Subcutaneous adipose tissue (tissue), 4 donors: ENCODE data around the gene SLFNL1. TPM values are rescaled to one million over a fixed set of nuclear protein-coding genes. Genes with fewer than 3 reads are reported as not detected.

Source experiments
- total RNA-seq, 4 donors: library from RNA; depleted of rRNA; stranded (reverse); fragments of >200 nt; gene quantifications; one replicate each; pipeline ENCODE4 v1.1.0, GENCODE V29; 2016
- TF ChIP-seq, protein P1 (sequence below): fragments of 450-650 bp; IDR thresholded peaks from one replicate; pipeline ENCODE4 v1.5.1; 2016; ENCODE audit warnings: low read depth, mild to moderate bottlenecking, control low read depth, antibody characterized with exemption, moderate library complexity

The SLFNL1 gene
- total RNA-seq, 4 donors from 2014 or later: 0.16 to 0.44 (median 0.18) TPM

DNA sequence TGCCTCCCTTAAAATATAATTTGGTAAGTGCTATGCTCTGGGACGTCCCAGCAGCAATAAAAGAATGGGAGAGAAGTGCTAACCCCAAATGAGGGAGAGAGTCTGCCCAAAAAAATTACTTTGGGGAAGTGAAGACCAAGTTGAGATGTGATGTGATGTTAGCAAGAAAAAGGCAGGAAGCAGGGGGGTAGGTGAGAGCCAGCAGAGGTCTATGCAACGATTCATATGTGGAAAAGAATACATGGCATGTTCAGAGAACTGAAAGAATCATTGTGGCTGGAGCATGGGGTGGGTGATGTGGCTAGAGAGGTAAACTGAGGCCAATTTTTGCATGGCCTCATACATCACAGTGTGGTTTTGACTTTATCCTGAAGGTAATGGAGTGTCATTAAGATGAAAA is 47.6 kb downstream of the SLFNL1 start:
- TF ChIP-seq, protein P1, sequence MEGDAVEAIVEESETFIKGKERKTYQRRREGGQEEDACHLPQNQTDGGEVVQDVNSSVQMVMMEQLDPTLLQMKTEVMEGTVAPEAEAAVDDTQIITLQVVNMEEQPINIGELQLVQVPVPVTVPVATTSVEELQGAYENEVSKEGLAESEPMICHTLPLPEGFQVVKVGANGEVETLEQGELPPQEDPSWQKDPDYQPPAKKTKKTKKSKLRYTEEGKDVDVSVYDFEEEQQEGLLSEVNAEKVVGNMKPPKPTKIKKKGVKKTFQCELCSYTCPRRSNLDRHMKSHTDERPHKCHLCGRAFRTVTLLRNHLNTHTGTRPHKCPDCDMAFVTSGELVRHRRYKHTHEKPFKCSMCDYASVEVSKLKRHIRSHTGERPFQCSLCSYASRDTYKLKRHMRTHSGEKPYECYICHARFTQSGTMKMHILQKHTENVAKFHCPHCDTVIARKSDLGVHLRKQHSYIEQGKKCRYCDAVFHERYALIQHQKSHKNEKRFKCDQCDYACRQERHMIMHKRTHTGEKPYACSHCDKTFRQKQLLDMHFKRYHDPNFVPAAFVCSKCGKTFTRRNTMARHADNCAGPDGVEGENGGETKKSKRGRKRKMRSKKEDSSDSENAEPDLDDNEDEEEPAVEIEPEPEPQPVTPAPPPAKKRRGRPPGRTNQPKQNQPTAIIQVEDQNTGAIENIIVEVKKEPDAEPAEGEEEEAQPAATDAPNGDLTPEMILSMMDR: no peak

DNA sequence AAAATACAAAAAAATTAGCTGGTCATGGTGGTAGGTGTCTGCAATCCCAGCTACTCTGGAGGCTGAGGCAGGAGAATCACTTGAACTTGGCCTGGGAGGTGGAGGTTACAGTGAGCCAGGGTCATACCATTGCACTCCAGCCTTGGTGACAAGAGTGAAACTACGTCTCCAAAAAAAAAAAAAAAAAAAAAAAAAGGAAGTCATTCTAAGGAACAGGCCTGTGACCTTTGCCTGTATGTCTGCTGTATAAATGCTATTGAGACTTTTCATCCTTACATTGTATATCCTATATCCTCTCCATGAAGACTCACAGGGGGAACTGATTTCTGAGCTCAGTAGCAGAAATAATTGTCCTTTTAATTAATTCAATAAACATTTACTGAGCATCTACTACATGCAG is 49.6 kb downstream of the SLFNL1 start:
- TF ChIP-seq, protein P1: no peak

DNA sequence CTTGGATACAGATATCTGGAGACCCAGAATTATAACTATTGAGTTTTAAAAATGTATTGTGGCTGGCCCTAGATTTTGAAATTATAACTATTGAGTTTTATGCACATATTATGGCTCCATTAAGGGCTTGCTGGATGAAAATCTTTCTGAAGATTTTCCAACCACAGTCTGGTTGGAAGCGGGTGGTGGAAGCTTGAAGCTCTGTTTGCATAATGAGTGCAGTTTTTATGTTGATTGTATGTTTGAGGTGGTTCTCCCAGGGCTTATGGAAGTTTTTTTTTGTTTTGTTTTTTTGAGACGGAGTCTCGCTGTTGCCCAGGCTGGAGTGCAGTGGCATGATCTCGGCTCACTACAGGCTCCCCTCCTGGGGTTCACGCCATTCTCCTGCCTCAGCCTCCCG is 52.1 kb downstream of the SLFNL1 start:
- TF ChIP-seq, protein P1: no peak

DNA sequence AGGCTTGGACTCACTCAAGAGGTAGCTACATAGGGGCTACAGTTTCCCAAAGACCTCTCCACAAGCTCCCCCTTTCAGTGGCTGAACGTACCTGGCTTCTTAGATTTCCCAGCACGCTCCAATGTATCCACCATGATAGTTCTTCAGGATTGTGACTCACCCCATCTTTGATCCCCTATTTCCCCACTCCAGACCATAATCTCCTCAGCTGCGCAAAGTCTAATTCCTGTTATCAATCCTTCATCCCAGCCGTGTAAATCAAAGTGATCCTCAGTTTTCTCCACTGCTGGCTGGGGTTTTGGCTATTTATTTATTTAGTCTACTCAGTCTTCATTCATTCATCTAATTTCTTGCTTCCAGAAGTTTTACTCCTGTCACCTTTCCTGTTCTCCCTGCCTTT is 55.1 kb downstream of the SLFNL1 start:
- TF ChIP-seq, protein P1: no peak

Other genes starting within 250 kb of the SLFNL1 start
- gene KCNQ4, start 237.9 kb downstream of the SLFNL1 start, total RNA-seq: 1 to 10 TPM in 1 of 4 donors, under 1 TPM in 2, not detected in 1; 0.34 to 1.1 (median 0.49) TPM
- 10 to 100 TPM in 1 of 4 donors, 1 to 10 TPM in 3; 1.7 to 53.9 (median 3.7) TPM for gene CITED4, start 159.4 kb downstream of the SLFNL1 start, total RNA-seq
- 10 to 100 TPM in 2 of 4 donors, 1 to 10 TPM in 2; 3.9 to 16.4 (median 10.6) TPM for gene CTPS1, start 42.0 kb downstream of the SLFNL1 start, total RNA-seq
- gene SCMH1, start 220.6 kb upstream of the SLFNL1 start, total RNA-seq: 10 to 100 TPM; 27.7 to 47.3 (median 46.1) TPM